Renal pelvis (tissue), 4 donors: ENCODE results near the gene UBE2F. TPM values are rescaled to one million over a fixed set of nuclear protein-coding genes. Genes with fewer than 3 reads are reported as not detected.

Source experiments
- DNase-seq: peaks from one replicate; pipeline ENCODE4 v3.0.0-alpha.2; 2013
- polyA plus RNA-seq, 3 donors: library from polyadenylated mRNA; unstranded; fragments of 120-200 nt; gene quantifications; one replicate each; pipeline ENCODE4 v1.2.1, GENCODE V29; 2013; ENCODE audit not compliant: insufficient read length in 3 of 3

Gene UBE2F
- polyA plus RNA-seq, 3 donors, result 40.5 to 43.6 (median 42.1) TPM

- DNase-seq, result no peak
These were observed 103.1 kb downstream of the UBE2F start for GRCh38 chr2:238069877-238070276.

- DNase-seq, result no peak
These were observed 108.6 kb downstream of the UBE2F start for GRCh38 chr2:238075397-238075796.

- no peak for DNase-seq
These were observed 110.5 kb downstream of the UBE2F start for GRCh38 chr2:238077292-238077691.

GRCh38 chr2:238079874-238080327 lies 113.1 kb downstream of the UBE2F start:
- no peak for DNase-seq

- DNase-seq, result no peak
These were observed 113.7 kb downstream of the UBE2F start for GRCh38 chr2:238080518-238080917.

- no peak for DNase-seq
These were observed 114.3 kb downstream of the UBE2F start for GRCh38 chr2:238081150-238081549.

- no peak for DNase-seq
These were observed 114.7 kb downstream of the UBE2F start for GRCh38 chr2:238081561-238081960.

- no peak for DNase-seq
These were observed 115.3 kb downstream of the UBE2F start for GRCh38 chr2:238082151-238082550.

GRCh38 chr2:238082827-238083226 lies 116.0 kb downstream of the UBE2F start:
- DNase-seq, result no peak

- DNase-seq, result no peak
These were observed 117.1 kb downstream of the UBE2F start for GRCh38 chr2:238083919-238084318.

GRCh38 chr2:238084761-238085160 lies 117.9 kb downstream of the UBE2F start:
- no peak for DNase-seq

- DNase-seq, result no peak
These were observed 119.1 kb downstream of the UBE2F start for GRCh38 chr2:238085899-238086298.

GRCh38 chr2:238087211-238087610 lies 120.4 kb downstream of the UBE2F start:
- DNase-seq, result no peak

- no peak for DNase-seq
These were observed 124.1 kb downstream of the UBE2F start for GRCh38 chr2:238090887-238091286.

- no peak for DNase-seq
These were observed 124.7 kb downstream of the UBE2F start for GRCh38 chr2:238091436-238092060.

Other genes with a start within 250 kb of the UBE2F start
- gene RBM44, start 168.2 kb upstream of the UBE2F start, polyA plus RNA-seq, result 1 to 10 TPM in 1 of 3 donors, under 1 TPM in 2; 0.53 to 1.1 (median 0.70) TPM
- gene RAMP1, start 107.4 kb upstream of the UBE2F start, polyA plus RNA-seq, result 1 to 10 TPM; 4.1 to 5.5 (median 5.0) TPM
- 10 to 100 TPM; 23.0 to 33.3 (median 25.5) TPM for gene SCLY, start 94.0 kb downstream of the UBE2F start, polyA plus RNA-seq
- 1 to 10 TPM in 2 of 3 donors, under 1 TPM in 1; 0.44 to 5.1 (median 3.6) TPM for gene ESPNL, start 133.3 kb downstream of the UBE2F start, polyA plus RNA-seq
- under 1 TPM; 0.24 to 0.60 (median 0.36) TPM for gene KLHL30, start 171.7 kb downstream of the UBE2F start, polyA plus RNA-seq
- gene ERFE, start 192.0 kb downstream of the UBE2F start, polyA plus RNA-seq, result 1 to 10 TPM; 6.0 to 8.1 (median 7.3) TPM
- gene ILKAP, start 236.7 kb downstream of the UBE2F start, polyA plus RNA-seq, result 10 to 100 TPM; 41.4 to 60.4 (median 55.1) TPM